ENCODE measurements around the gene ANTXR1.
"Not testable (repeated sequence)": the region's sequence is repeated elsewhere in the genome, so short reads cannot be mapped to it uniquely, and the experiment has no call there.

Gene ANTXR1

GRCh38 chr2:69168144-69168813, 155.3 kb downstream of the ANTXR1 start:
- no peak for DNase-seq

GRCh38 chr2:69168950-69169654, 156.1 kb downstream of the ANTXR1 start:
- no peak for DNase-seq

- peak; percentile 67 for DNase-seq
These were observed 156.8 kb downstream of the ANTXR1 start for GRCh38 chr2:69169655-69170389.

- no peak for DNase-seq
These were observed 157.7 kb downstream of the ANTXR1 start for GRCh38 chr2:69170661-69171060.

- DNase-seq: no peak
These were observed 158.3 kb downstream of the ANTXR1 start for GRCh38 chr2:69171116-69171896.

- no peak for DNase-seq
These were observed 159.0 kb downstream of the ANTXR1 start for GRCh38 chr2:69171897-69172525.

- DNase-seq: no peak
These were observed 160.7 kb downstream of the ANTXR1 start for GRCh38 chr2:69173706-69174105.

- DNase-seq: not testable (repeated sequence)
These were observed 161.2 kb downstream of the ANTXR1 start for GRCh38 chr2:69174211-69174610.

- DNase-seq: peak; percentile 17
These were observed 163.1 kb downstream of the ANTXR1 start for GRCh38 chr2:69175790-69176715.

GRCh38 chr2:69177063-69177771, 164.2 kb downstream of the ANTXR1 start:
- DNase-seq: no peak

GRCh38 chr2:69177785-69178636, 165.0 kb downstream of the ANTXR1 start:
- DNase-seq: peak; percentile 69

GRCh38 chr2:69178756-69179155, 165.8 kb downstream of the ANTXR1 start:
- no peak for DNase-seq

- DNase-seq: no peak
These were observed 167.2 kb downstream of the ANTXR1 start for GRCh38 chr2:69180227-69180626.

GRCh38 chr2:69180974-69181373, 168.0 kb downstream of the ANTXR1 start:
- no peak for DNase-seq

- no peak for DNase-seq
These were observed 168.9 kb downstream of the ANTXR1 start for GRCh38 chr2:69181806-69182427.

- DNase-seq: no peak
These were observed 170.7 kb downstream of the ANTXR1 start for GRCh38 chr2:69183659-69184058.

- no peak for DNase-seq
These were observed 171.2 kb downstream of the ANTXR1 start for GRCh38 chr2:69184224-69184623.

GRCh38 chr2:69185807-69186206, 172.8 kb downstream of the ANTXR1 start:
- DNase-seq: peak; percentile 94

- no peak for DNase-seq
These were observed 173.6 kb downstream of the ANTXR1 start for GRCh38 chr2:69186614-69187013.
